Naive thymus-derived CD4-positive, alpha-beta T cell (primary cell): ENCODE data around the gene MYL7. TPM values are rescaled to one million over a fixed set of nuclear protein-coding genes. Genes with fewer than 3 reads are reported as not detected.

Experiments used
- ATAC-seq: fragments of 150-1000 bp; cut with Tn5 transposase; 2 replicates; pipeline ENCODE4 v1.10.0; 2021; ENCODE audit warnings: mild to moderate bottlenecking, moderate library complexity
- CTCF ChIA-PET: fragments of 350-600 bp; sonication (Branson Sonifier 250); formaldehyde crosslinking; loops from one replicate; lab custom pipeline; 2021; ENCODE audit warnings: antibody characterized with exemption; lab: Charles Lee
- POLR2A ChIA-PET: fragments of 350-600 bp; sonication (Branson Sonifier 250); formaldehyde crosslinking; loops from one replicate; lab custom pipeline; 2021; ENCODE audit warnings: antibody characterized with exemption, inconsistent platforms; lab: Charles Lee
- DNase-seq, 9 donors: peaks; one replicate each; pipeline versions ENCODE4 v3.0.0 to v3.0.0-alpha.2; 2020 to 2022; ENCODE audit warnings: mixed read lengths in 1 of 9
- H3K27ac ChIP-seq: one replicate; pipeline ENCODE4 v1.7.0; 2013; ENCODE audit warnings: mild to moderate bottlenecking, low read depth, low read length, moderate library complexity
- H3K27me3 ChIP-seq, 2 donors: one replicate each; pipeline ENCODE4 v1.7.0; 2013; ENCODE audit warnings: low read length in 2 of 2, mild to moderate bottlenecking in 2 of 2, moderate library complexity in 2 of 2; ENCODE audit not compliant: control insufficient read depth in 2 of 2, insufficient read depth in 2 of 2
- H3K36me3 ChIP-seq, 3 experiments: 1 replicate in 2 of 3; 2 replicates in 1 of 3; pipeline ENCODE4 v1.7.0; 2013; ENCODE audit warnings: low read length in 3 of 3, mild to moderate bottlenecking in 3 of 3, moderate library complexity in 1 of 3; ENCODE audit not compliant: insufficient read depth in 3 of 3, control insufficient read depth in 2 of 3
- H3K4me1 ChIP-seq, 2 donors: one replicate each; pipeline ENCODE4 v1.7.0; 2013; ENCODE audit warnings: low read length in 2 of 2, mild to moderate bottlenecking in 2 of 2, moderate library complexity in 1 of 2; ENCODE audit not compliant: control insufficient read depth in 2 of 2, insufficient read depth in 2 of 2
- H3K4me3 ChIP-seq: 2 replicates; pipeline ENCODE4 v1.7.0; 2013; ENCODE audit warnings: mild to moderate bottlenecking, low read length
- H3K9me3 ChIP-seq, 3 experiments: 1 replicate in 2 of 3; 2 replicates in 1 of 3; pipeline ENCODE4 v1.7.0; 2013; ENCODE audit warnings: low read length in 3 of 3; ENCODE audit not compliant: control insufficient read depth in 2 of 3
- H3K27ac Mint-ChIP-seq, 9 donors: one replicate each; pipeline ENCODE4 v1.8.0; 2020 to 2022; ENCODE audit warnings: mixed read lengths in 9 of 9, mild to moderate bottlenecking in 8 of 9, moderate library complexity in 5 of 9, inconsistent platforms in 2 of 9
- H3K27me3 Mint-ChIP-seq, 5 donors: one replicate each; pipeline ENCODE4 v1.8.0; 2021 to 2022; ENCODE audit warnings: mixed read lengths in 5 of 5, mild to moderate bottlenecking in 1 of 5
- H3K36me3 Mint-ChIP-seq, 5 donors: one replicate each; pipeline ENCODE4 v1.8.0; 2020 to 2022; ENCODE audit warnings: mixed read lengths in 5 of 5, mild to moderate bottlenecking in 3 of 5, inconsistent platforms in 1 of 5
- H3K4me1 Mint-ChIP-seq, 7 donors: one replicate each; pipeline ENCODE4 v1.8.0; 2020 to 2022; ENCODE audit warnings: mixed read lengths in 7 of 7, mild to moderate bottlenecking in 3 of 7, inconsistent platforms in 1 of 7
- H3K4me3 Mint-ChIP-seq, 10 donors: one replicate each; pipeline ENCODE4 v1.8.0; 2020 to 2022; ENCODE audit warnings: mild to moderate bottlenecking in 10 of 10, mixed read lengths in 10 of 10, moderate library complexity in 6 of 10, inconsistent platforms in 2 of 10
- H3K9me3 Mint-ChIP-seq, 11 donors: one replicate each; pipeline ENCODE4 v1.8.0; 2020 to 2022; ENCODE audit warnings: mixed read lengths in 11 of 11, mild to moderate bottlenecking in 4 of 11, inconsistent platforms in 1 of 11, moderate library complexity in 1 of 11
- intact Hi-C, 2 donors: fragments of 100-400 bp; cut with micrococcal nuclease; formaldehyde crosslinking; loops; one replicate each; pipeline ENCODE4 v1.15.1; 2023
- polyA plus RNA-seq, 2 donors: library from polyadenylated mRNA; unstranded; fragments of 300-500 nt; fragmentation: Illumina TruSeq; gene quantifications; one replicate each; pipeline ENCODE4 v1.2.3, GENCODE V29; 2021
- total RNA-seq, 6 experiments: library from RNA in 5 of 6; stranded (reverse) in 5 of 6; gene quantifications; 1 replicate in 5 of 6; 2 replicates in 1 of 6; pipeline ENCODE4 v1.2.3 and lab custom pipeline; 2021 to 2026

Gene MYL7
- total and polyA plus RNA-seq, 7 experiments from 2014 or later, result not detected

DNA sequence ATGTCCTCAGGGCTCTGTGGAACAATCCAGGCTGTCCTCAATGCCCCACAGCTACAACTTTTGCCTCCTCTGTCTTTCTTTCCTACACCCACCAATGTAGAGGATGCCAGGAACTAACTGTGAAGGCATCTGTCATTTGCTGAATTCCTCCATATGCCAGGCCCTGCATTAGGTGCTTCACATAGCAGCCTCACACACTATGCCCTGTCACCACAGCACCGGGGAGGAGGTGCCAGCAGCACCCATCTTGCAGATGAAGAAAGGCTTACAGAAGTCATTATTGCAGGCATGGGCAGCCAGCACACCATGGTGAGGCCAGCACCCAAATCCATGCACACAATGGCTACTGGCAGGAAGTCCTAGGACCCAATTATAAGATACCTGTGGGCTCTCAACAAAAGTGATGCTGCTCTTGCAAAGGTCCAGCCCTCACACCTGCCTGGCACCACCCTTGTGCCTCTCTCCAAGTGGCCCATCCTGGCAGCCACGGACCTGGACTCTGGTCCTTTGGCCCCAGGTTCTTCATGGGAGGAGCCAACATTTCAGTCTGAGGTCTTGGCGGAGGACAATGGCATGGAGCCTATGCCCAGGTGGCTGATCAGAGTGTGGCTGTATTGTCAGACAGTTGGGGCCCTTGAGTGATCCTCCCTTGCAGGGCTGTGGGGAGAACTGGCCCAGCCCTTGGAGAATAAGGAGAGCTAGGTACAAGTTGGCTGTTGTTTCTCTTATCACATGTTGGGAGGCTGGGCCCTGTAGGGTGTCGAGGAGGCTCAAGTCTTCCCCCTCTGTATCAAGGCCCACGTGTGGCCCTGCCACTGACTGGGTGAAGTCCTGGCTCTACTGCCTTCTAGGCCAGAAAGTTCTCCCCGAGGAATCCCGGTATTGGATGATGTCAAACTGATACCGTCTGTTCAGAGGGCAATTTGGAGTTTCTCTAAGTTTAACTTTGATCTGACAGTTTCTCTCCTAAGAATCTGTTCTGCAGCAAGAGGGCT lies 14.4 kb upstream of the MYL7 start:
- no peaks in the 10 kb centered on the region for H3K4me1 Mint-ChIP-seq
- Histone ChIP-seq H3K27me3 (no peaks in the 10 kb centered on the region), H3K9me3 (no peaks in the 10 kb centered on the region), H3K4me3 (no peak overlapping the region), H3K4me1 (no peaks in the 10 kb centered on the region), H3K36me3 (no peaks in the 10 kb centered on the region), H3K27ac (no peak overlapping the region)
- POLR2A ChIA-PET, result no interaction called here
- no peak for ATAC-seq
- no peaks in the 10 kb centered on the region for H3K9me3 Mint-ChIP-seq
- H3K27ac Mint-ChIP-seq, result no peak overlapping the region
- intact Hi-C loops, result no loop called here
- peaks cover 0 to 4% (median 0%) of the 10 kb centered on the region in 5 donors for H3K27me3 Mint-ChIP-seq
- H3K4me3 Mint-ChIP-seq, result no peak overlapping the region
- no peaks in the 10 kb centered on the region for H3K36me3 Mint-ChIP-seq
- no peak for DNase-seq
- CTCF ChIA-PET, result no interaction called here

DNA sequence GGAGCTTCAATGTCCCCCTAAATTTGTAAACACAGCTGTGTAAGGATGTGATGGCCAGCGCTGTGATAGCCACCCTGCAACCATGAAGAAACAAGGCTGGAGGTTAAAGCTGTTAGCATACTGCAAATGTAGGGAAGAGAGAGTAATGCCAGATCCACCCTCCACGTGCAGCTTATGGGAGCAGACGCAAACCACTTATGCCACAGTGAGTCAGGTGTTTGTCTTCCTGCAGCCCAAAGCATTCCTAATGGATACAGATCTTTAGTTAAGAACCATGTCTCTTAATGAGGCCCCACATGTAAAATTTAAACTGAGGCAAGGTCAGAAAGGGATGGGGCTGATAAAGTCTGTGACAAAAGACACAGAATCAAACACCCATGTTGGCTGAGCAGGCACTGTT lies 13.6 kb upstream of the MYL7 start:
- intact Hi-C loops, result no loop called here
- H3K4me3 Mint-ChIP-seq, result no peak overlapping the region
- ChIA-PET POLR2A (no interaction called here), CTCF (no interaction called here)
- Histone ChIP-seq H3K27ac (no peak overlapping the region), H3K4me1 (no peaks in the 10 kb centered on the region), H3K36me3 (no peaks in the 10 kb centered on the region), H3K4me3 (no peak overlapping the region), H3K9me3 (no peaks in the 10 kb centered on the region), H3K27me3 (no peaks in the 10 kb centered on the region)
- H3K27ac Mint-ChIP-seq, result no peak overlapping the region
- no peaks in the 10 kb centered on the region for H3K36me3 Mint-ChIP-seq
- DNase-seq (no peak), ATAC-seq (no peak)
- peaks cover 0 to 4% (median 0%) of the 10 kb centered on the region in 5 donors for H3K27me3 Mint-ChIP-seq
- H3K4me1 Mint-ChIP-seq, result no peaks in the 10 kb centered on the region
- H3K9me3 Mint-ChIP-seq, result no peaks in the 10 kb centered on the region

GRCh38 chr7:44153948-44154335 lies 12.8 kb upstream of the MYL7 start:
- no peak overlapping the region for H3K4me3 Mint-ChIP-seq
- ChIA-PET CTCF (no interaction called here), POLR2A (no interaction called here)
- ATAC-seq (no peak), DNase-seq (no peak)
- Histone ChIP-seq H3K4me3 (no peak overlapping the region), H3K4me1 (no peaks in the 10 kb centered on the region), H3K27me3 (no peaks in the 10 kb centered on the region), H3K27ac (no peak overlapping the region), H3K36me3 (no peaks in the 10 kb centered on the region), H3K9me3 (no peaks in the 10 kb centered on the region)
- H3K9me3 Mint-ChIP-seq, result no peaks in the 10 kb centered on the region
- peaks cover 0 to under 1% (median 0%) of the 10 kb centered on the region in 7 donors for H3K4me1 Mint-ChIP-seq
- H3K36me3 Mint-ChIP-seq, result no peaks in the 10 kb centered on the region
- intact Hi-C loops, result no loop called here
- peaks cover 0 to 4% (median 0%) of the 10 kb centered on the region in 5 donors for H3K27me3 Mint-ChIP-seq
- no peak overlapping the region for H3K27ac Mint-ChIP-seq

DNA sequence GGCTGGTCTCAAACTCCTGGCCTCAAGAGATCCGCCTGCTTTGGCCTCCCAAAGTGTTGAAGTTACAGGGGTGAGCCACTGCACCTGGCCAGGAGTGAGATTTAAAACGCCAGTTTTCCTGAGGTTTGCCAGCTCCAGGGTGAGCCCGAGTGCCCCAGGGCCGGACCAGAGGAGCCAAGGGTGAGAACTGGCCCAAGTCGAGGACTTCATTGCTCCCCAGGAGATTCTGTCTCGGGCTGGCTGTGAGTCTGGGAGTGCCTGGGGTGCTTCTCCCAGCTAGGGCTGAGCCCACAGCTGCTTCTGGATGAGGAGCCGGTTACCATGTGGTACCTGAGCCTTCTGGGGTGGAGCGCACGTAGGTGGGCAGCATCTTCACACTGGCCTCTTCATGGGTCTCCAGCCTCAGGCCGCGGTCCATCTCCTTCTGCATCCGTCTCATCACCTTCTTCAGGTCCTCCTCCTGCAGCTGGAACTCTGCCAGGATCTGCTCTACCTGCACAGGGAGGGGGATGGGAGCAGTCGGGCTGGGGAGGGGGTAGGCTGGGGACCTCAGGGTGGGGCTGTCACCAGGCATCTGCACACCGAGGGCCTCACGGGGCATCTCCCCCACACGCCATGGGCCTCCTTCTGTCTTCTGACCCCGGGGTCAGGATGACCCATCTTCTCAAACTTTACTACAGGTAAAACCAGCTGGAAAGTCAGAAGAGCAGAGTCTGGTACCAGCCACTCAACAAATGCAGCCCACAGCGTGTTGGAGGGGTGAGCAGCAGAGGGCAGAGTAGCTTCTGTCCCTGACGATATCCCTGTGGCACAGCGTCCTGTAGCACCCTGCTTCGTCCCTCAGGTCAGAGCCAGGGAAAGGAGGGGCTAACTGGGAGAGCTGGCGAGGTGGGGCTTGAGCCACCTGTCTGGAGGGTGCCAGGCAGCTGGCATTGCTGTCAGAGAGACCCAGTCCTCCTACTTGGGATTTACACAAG lies 12.1 kb upstream of the MYL7 start:
- Mint-ChIP-seq H3K27ac (no peak overlapping the region), H3K27me3 (peaks cover 0 to 4% (median 0%) of the 10 kb centered on the region in 5 donors), H3K4me3 (no peak overlapping the region), H3K9me3 (no peaks in the 10 kb centered on the region), H3K36me3 (no peaks in the 10 kb centered on the region), H3K4me1 (peaks cover 0 to 1% (median 0%) of the 10 kb centered on the region in 7 donors)
- H3K27me3 ChIP-seq, result no peaks in the 10 kb centered on the region
- H3K9me3 ChIP-seq, result no peaks in the 10 kb centered on the region
- no peaks in the 10 kb centered on the region for H3K36me3 ChIP-seq
- no peak for DNase-seq
- no peak for ATAC-seq
- no peaks in the 10 kb centered on the region for H3K4me1 ChIP-seq
- ChIA-PET POLR2A (no interaction called here), CTCF (no interaction called here)
- intact Hi-C loops, result no loop called here
- H3K4me3 ChIP-seq, result no peak overlapping the region
- no peak overlapping the region for H3K27ac ChIP-seq

GRCh38 chr7:44151956-44152355 lies 10.8 kb upstream of the MYL7 start:
- H3K4me3 Mint-ChIP-seq, result no peak overlapping the region

DNA sequence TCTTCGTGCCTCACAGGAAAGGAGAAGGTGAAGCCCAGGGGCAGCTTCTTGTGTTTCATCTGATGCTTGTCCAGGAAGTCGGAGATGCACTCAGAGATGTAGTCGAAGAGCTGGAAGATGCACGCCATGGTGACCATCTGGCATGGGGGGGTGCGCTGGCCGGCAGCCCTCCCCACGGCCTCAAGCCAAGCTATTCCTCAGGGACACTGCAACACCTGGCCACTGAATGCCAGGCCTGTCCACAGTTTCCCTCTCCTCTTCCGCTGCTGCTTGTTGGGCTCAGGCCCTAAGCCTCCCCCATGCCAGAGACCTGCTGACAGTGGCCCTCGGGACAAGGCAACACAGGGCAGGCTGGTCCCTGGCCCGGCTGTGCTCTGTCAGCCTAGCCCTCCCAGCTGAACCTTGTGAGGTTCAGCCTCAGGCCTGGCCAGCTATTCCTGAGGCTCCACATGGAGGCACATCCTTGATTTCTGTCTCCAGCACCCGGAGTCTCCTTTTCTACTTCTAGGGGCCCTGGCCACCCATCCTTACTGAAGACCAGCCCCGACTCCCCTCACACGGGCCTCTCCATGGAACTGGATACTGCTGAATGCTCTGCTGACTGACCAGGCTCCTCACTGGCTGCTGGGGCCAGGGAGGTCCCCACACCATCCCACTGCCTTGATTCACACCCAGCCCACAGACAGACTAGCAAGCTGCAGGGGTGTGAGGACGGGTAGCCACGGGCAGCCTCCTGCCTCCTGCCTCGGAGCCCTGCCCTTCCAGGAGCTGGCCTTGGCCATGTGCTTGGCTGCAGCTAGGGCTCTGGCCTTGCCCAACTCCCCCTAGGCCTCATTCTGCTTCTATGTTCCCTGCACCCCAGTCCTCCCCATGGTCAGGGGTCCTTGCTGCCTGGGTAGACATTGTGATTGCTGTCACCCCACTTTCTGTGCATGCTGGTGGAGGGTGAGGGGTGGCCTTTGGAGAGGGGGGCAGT lies 10.1 kb upstream of the MYL7 start:
- H3K27ac Mint-ChIP-seq, result no peak overlapping the region
- no peaks in the 10 kb centered on the region for H3K36me3 ChIP-seq
- no peaks in the 10 kb centered on the region for H3K36me3 Mint-ChIP-seq
- no peak overlapping the region for H3K4me3 Mint-ChIP-seq
- H3K9me3 ChIP-seq, result no peaks in the 10 kb centered on the region
- POLR2A ChIA-PET, result interaction anchor here (1.0 kb wide), 1 partner anchor 24 kb away, joined by 3 read pairs; no protein-coding TSS in a partner anchor
- ATAC-seq (no peak), DNase-seq (peak in 1 of 9 donors; percentile 1)
- H3K4me1 Mint-ChIP-seq, result peaks cover 0 to 5% (median 0%) of the 10 kb centered on the region in 7 donors
- no peak overlapping the region for H3K27ac ChIP-seq
- H3K27me3 ChIP-seq, result no peaks in the 10 kb centered on the region
- H3K4me3 ChIP-seq, result no peak overlapping the region
- H3K9me3 Mint-ChIP-seq, result no peaks in the 10 kb centered on the region
- H3K27me3 Mint-ChIP-seq, result peaks cover 0 to 3% (median 0%) of the 10 kb centered on the region in 5 donors
- intact Hi-C loops, result no loop called here
- CTCF ChIA-PET, result no interaction called here
- H3K4me1 ChIP-seq, result no peaks in the 10 kb centered on the region

More at GRCh38 chr7:44151956-44152355, 10.8 kb upstream of the MYL7 start:
- H3K36me3 ChIP-seq, result no peaks in the 10 kb centered on the region
- Mint-ChIP-seq H3K36me3 (no peaks in the 10 kb centered on the region), H3K4me1 (peaks cover 0 to 1% (median 0%) of the 10 kb centered on the region in 7 donors), H3K27ac (no peak overlapping the region), H3K9me3 (no peaks in the 10 kb centered on the region), H3K27me3 (peaks cover 0 to 3% (median 0%) of the 10 kb centered on the region in 5 donors)
- POLR2A ChIA-PET, result no interaction called here
- ATAC-seq (no peak), DNase-seq (no peak)
- no peaks in the 10 kb centered on the region for H3K4me1 ChIP-seq
- intact Hi-C loops, result no loop called here
- no peaks in the 10 kb centered on the region for H3K27me3 ChIP-seq
- H3K27ac ChIP-seq, result no peak overlapping the region
- no peak overlapping the region for H3K4me3 ChIP-seq
- CTCF ChIA-PET, result no interaction called here
- no peaks in the 10 kb centered on the region for H3K9me3 ChIP-seq
